A549 (cell line): ENCODE data around the gene ANKRD18A.

Source experiments
- CEBPB ChIP-seq, 2 experiments: fragments of >200 bp in 1 of 2; sonication (Bioruptor Twin) in 1 of 2; formaldehyde crosslinking in 1 of 2; IDR thresholded peaks; 2 replicates each; pipeline ENCODE4 v1.6.1; 2012 to 2016
- EHF ChIP-seq: fragments of 250-450 bp; sonication (Bioruptor Pico); IDR thresholded peaks from 2 replicates; pipeline ENCODE4 v1.5.0; 2020; ENCODE audit warnings: mild to moderate bottlenecking
- EHMT2 ChIP-seq: fragments of 200-600 bp; sonication (generic); IDR thresholded peaks from 2 replicates; pipeline ENCODE4 v1.6.1; 2016; ENCODE audit warnings: antibody characterized with exemption, low read depth, mild to moderate bottlenecking, moderate library complexity
- EP300 ChIP-seq, 2 experiments: fragments of >200 bp; sonication (Bioruptor Twin); formaldehyde crosslinking; IDR thresholded peaks; 2 replicates in 1 of 2; 3 replicates in 1 of 2; pipeline ENCODE4 v1.6.1; 2016 to 2017
- POLR2A ChIP-seq: IDR thresholded peaks from 2 replicates; pipeline ENCODE4 v1.6.1; 2012; ENCODE audit warnings: mild to moderate bottlenecking, low read length
- TF ChIP-seq, protein P1 (sequence below): IDR thresholded peaks from 2 replicates; pipeline ENCODE4 v1.6.1; 2012
- TF ChIP-seq, protein P2 (sequence below): IDR thresholded peaks from 2 replicates; pipeline ENCODE4 v1.6.1; 2012
- TF ChIP-seq, protein P3 (sequence below): fragments of 200-600 bp; sonication (generic); IDR thresholded peaks from 2 replicates; pipeline ENCODE4 v1.6.1; 2016; ENCODE audit warnings: antibody characterized with exemption, mild to moderate bottlenecking, moderate library complexity
- TF ChIP-seq, protein P4 (sequence below): fragments of >200 bp; sonication (Bioruptor Twin); formaldehyde crosslinking; IDR thresholded peaks from 3 replicates; pipeline ENCODE4 v1.5.1; 2016

DNA sequence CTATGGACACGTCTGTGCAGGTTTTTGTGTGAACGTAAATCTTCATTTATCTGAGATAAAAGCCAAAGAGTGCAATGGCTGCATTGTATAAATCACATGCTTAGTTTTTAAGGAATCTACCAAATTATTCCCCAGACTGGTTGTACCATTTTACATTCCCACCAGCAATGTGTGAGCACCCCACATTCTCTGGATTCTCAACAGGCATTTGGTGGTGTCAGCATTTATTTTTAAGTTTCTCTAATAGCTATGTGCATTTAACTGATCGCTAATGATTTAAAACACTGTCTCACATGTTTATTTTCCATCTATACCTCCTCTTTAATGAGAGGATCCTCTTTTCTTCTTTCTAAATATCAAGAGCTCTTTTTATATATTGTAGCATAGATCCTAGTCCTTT, 13.9 kb upstream of the ANKRD18A start:
- TF ChIP-seq, protein P1, sequence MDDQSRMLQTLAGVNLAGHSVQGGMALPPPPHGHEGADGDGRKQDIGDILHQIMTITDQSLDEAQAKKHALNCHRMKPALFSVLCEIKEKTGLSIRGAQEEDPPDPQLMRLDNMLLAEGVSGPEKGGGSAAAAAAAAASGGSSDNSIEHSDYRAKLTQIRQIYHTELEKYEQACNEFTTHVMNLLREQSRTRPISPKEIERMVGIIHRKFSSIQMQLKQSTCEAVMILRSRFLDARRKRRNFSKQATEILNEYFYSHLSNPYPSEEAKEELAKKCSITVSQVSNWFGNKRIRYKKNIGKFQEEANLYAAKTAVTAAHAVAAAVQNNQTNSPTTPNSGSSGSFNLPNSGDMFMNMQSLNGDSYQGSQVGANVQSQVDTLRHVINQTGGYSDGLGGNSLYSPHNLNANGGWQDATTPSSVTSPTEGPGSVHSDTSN = no peak
- TF ChIP-seq, protein P2, sequence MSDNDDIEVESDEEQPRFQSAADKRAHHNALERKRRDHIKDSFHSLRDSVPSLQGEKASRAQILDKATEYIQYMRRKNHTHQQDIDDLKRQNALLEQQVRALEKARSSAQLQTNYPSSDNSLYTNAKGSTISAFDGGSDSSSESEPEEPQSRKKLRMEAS = no peak
- TF ChIP-seq, protein P3, sequence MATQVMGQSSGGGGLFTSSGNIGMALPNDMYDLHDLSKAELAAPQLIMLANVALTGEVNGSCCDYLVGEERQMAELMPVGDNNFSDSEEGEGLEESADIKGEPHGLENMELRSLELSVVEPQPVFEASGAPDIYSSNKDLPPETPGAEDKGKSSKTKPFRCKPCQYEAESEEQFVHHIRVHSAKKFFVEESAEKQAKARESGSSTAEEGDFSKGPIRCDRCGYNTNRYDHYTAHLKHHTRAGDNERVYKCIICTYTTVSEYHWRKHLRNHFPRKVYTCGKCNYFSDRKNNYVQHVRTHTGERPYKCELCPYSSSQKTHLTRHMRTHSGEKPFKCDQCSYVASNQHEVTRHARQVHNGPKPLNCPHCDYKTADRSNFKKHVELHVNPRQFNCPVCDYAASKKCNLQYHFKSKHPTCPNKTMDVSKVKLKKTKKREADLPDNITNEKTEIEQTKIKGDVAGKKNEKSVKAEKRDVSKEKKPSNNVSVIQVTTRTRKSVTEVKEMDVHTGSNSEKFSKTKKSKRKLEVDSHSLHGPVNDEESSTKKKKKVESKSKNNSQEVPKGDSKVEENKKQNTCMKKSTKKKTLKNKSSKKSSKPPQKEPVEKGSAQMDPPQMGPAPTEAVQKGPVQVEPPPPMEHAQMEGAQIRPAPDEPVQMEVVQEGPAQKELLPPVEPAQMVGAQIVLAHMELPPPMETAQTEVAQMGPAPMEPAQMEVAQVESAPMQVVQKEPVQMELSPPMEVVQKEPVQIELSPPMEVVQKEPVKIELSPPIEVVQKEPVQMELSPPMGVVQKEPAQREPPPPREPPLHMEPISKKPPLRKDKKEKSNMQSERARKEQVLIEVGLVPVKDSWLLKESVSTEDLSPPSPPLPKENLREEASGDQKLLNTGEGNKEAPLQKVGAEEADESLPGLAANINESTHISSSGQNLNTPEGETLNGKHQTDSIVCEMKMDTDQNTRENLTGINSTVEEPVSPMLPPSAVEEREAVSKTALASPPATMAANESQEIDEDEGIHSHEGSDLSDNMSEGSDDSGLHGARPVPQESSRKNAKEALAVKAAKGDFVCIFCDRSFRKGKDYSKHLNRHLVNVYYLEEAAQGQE = no peak
- no peak for TF ChIP-seq EP300 (IDR thresholded peaks at IDR 0.05)
- TF ChIP-seq, protein P4, sequence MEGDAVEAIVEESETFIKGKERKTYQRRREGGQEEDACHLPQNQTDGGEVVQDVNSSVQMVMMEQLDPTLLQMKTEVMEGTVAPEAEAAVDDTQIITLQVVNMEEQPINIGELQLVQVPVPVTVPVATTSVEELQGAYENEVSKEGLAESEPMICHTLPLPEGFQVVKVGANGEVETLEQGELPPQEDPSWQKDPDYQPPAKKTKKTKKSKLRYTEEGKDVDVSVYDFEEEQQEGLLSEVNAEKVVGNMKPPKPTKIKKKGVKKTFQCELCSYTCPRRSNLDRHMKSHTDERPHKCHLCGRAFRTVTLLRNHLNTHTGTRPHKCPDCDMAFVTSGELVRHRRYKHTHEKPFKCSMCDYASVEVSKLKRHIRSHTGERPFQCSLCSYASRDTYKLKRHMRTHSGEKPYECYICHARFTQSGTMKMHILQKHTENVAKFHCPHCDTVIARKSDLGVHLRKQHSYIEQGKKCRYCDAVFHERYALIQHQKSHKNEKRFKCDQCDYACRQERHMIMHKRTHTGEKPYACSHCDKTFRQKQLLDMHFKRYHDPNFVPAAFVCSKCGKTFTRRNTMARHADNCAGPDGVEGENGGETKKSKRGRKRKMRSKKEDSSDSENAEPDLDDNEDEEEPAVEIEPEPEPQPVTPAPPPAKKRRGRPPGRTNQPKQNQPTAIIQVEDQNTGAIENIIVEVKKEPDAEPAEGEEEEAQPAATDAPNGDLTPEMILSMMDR = no peak
- no peak for TF ChIP-seq POLR2A
- TF ChIP-seq EHF (CRISPR knock-in tag) = no peak
- TF ChIP-seq CEBPB (IDR thresholded peaks at IDR 0.05) = no peak
- no peak for TF ChIP-seq EHMT2
